ENCODE results near the gene FHIT. TPM values are rescaled to one million over a fixed set of nuclear protein-coding genes. Genes with fewer than 3 reads are reported as not detected.

The FHIT gene
- total and polyA plus RNA-seq, 4 donors = 2.1 to 14.7 (median 6.6) TPM

DNA sequence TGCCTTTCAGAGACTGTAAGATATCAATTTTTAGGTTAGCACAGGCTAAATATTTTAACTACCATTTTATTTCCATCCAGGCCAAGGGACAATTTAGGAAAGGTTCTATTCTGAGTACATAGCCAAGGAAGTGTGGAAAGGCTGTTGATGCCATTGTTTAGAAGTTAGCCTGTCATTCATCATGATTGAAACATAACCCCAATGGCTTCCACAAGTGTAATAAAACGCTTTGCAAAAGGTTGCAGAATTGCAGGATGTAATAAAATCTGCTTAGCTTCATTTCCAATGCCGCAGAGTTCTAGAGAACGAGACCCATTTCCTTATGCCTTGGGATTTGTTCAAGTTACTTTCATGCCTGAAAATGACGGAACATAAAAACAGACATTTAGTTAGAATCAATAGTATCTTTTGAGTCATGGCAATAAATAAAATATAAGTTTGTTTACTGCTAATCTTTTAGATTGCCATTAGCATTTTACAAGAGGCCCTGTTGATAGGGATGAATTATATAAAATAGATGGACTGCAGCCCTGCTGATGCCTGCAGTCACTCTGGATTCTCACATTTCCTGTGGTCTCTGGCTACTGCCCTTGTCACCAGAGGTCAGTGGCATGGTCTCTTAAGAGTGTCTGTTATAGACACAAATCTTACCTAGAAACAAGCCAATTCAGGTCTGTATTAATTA is 1523.2 kb downstream of the FHIT start:
- 82% methylated on average over 4 of the region's 4 CpGs for WGBS
- no peak overlapping the region for H3K9ac ChIP-seq (ENCODE audit: low read depth in 1 of 2, low read length in 2 of 2)
- no peaks in the 10 kb centered on the region for H3K9me3 ChIP-seq (ENCODE audit: control insufficient read depth in 4 of 4, low read length in 3 of 4)
- H3K36me3 ChIP-seq (ENCODE audit: control insufficient read depth in 4 of 4, insufficient read depth in 3 of 4, low read depth in 1 of 4, low read length in 3 of 4) = no peaks in the 10 kb centered on the region
- no peak overlapping the region for H3K4me3 ChIP-seq (ENCODE audit: low read depth in 1 of 3, low read length in 3 of 3)
- H3K27me3 ChIP-seq (ENCODE audit: control insufficient read depth in 4 of 4, insufficient read depth in 4 of 4, low read length in 3 of 4) = no peaks in the 10 kb centered on the region
- no peaks in the 10 kb centered on the region for H3K4me1 ChIP-seq (ENCODE audit: control insufficient read depth in 4 of 4, insufficient read depth in 4 of 4, low read length in 3 of 4)
- TF ChIP-seq, protein P1, sequence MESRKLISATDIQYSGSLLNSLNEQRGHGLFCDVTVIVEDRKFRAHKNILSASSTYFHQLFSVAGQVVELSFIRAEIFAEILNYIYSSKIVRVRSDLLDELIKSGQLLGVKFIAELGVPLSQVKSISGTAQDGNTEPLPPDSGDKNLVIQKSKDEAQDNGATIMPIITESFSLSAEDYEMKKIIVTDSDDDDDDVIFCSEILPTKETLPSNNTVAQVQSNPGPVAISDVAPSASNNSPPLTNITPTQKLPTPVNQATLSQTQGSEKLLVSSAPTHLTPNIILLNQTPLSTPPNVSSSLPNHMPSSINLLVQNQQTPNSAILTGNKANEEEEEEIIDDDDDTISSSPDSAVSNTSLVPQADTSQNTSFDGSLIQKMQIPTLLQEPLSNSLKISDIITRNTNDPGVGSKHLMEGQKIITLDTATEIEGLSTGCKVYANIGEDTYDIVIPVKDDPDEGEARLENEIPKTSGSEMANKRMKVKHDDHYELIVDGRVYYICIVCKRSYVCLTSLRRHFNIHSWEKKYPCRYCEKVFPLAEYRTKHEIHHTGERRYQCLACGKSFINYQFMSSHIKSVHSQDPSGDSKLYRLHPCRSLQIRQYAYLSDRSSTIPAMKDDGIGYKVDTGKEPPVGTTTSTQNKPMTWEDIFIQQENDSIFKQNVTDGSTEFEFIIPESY (IDR thresholded peaks at IDR 0.05) = no peak
- TF ChIP-seq EGR1 (IDR thresholded peaks at IDR 0.05; ENCODE audit: low read depth in 2 of 2) (no peak), RAD21 (IDR thresholded peaks at IDR 0.05) (no peak), GABPA (IDR thresholded peaks at IDR 0.05 in 1 of 2, conservative IDR thresholded peaks at IDR 0.05 in 1 of 2) (no peak), NR2F2 (IDR thresholded peaks at IDR 0.05) (no peak), JUND (IDR thresholded peaks at IDR 0.05) (no peak), SP1 (IDR thresholded peaks at IDR 0.05) (no peak), HNF4A (conservative IDR thresholded peaks at IDR 0.05) (no peak), FOXA1 (IDR thresholded peaks at IDR 0.05) (no peak), FOXA2 (IDR thresholded peaks at IDR 0.05) (no peak), HNF4G (IDR thresholded peaks at IDR 0.05) (no peak)
- TF ChIP-seq, protein P2, sequence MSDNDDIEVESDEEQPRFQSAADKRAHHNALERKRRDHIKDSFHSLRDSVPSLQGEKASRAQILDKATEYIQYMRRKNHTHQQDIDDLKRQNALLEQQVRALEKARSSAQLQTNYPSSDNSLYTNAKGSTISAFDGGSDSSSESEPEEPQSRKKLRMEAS (IDR thresholded peaks at IDR 0.05) = no peak
- TF ChIP-seq, protein P3, sequence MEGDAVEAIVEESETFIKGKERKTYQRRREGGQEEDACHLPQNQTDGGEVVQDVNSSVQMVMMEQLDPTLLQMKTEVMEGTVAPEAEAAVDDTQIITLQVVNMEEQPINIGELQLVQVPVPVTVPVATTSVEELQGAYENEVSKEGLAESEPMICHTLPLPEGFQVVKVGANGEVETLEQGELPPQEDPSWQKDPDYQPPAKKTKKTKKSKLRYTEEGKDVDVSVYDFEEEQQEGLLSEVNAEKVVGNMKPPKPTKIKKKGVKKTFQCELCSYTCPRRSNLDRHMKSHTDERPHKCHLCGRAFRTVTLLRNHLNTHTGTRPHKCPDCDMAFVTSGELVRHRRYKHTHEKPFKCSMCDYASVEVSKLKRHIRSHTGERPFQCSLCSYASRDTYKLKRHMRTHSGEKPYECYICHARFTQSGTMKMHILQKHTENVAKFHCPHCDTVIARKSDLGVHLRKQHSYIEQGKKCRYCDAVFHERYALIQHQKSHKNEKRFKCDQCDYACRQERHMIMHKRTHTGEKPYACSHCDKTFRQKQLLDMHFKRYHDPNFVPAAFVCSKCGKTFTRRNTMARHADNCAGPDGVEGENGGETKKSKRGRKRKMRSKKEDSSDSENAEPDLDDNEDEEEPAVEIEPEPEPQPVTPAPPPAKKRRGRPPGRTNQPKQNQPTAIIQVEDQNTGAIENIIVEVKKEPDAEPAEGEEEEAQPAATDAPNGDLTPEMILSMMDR (IDR thresholded peaks at IDR 0.05; ENCODE audit: low read depth, low read length, missing input control) = no peak
- TF ChIP-seq, protein P4, sequence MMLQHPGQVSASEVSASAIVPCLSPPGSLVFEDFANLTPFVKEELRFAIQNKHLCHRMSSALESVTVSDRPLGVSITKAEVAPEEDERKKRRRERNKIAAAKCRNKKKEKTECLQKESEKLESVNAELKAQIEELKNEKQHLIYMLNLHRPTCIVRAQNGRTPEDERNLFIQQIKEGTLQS (IDR thresholded peaks at IDR 0.05) = no peak
- H3K27ac ChIP-seq (ENCODE audit: low read depth in 1 of 2, low read length in 2 of 2) = no peak overlapping the region
- no peak for DNase-seq (ENCODE audit: low spot score)

DNA sequence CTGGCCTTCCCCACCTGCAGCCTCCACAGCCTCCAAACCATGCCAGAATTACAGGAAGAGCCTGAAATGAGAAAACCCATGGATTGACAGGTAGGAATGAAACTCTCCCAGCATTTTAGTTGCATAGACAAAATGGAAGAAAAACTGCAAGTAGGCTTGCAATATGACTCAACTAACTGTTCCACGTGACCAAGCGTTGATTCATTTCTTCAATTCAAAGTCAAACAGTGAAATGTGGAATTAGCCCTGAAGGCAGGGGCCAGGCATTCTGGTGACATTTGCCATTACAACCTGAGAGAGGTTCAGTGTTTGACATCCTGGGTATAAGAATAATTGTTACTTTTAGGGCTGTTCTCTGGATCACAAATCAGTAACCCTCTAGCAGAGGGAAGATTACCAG is 1525.0 kb downstream of the FHIT start:
- no peak for DNase-seq (ENCODE audit: low spot score)
- Histone ChIP-seq H3K27ac (ENCODE audit: low read depth in 1 of 2, low read length in 2 of 2) (no peak overlapping the region), H3K36me3 (ENCODE audit: control insufficient read depth in 4 of 4, insufficient read depth in 3 of 4, low read depth in 1 of 4, low read length in 3 of 4) (no peaks in the 10 kb centered on the region), H3K9ac (ENCODE audit: low read depth in 1 of 2, low read length in 2 of 2) (no peak overlapping the region), H3K27me3 (ENCODE audit: control insufficient read depth in 4 of 4, insufficient read depth in 4 of 4, low read length in 3 of 4) (no peaks in the 10 kb centered on the region), H3K9me3 (ENCODE audit: control insufficient read depth in 4 of 4, low read length in 3 of 4) (no peaks in the 10 kb centered on the region), H3K4me3 (ENCODE audit: low read depth in 1 of 3, low read length in 3 of 3) (no peak overlapping the region), H3K4me1 (ENCODE audit: control insufficient read depth in 4 of 4, insufficient read depth in 4 of 4, low read length in 3 of 4) (no peaks in the 10 kb centered on the region)
- TF ChIP-seq, protein P1 (IDR thresholded peaks at IDR 0.05) = no peak
- TF ChIP-seq RAD21 (IDR thresholded peaks at IDR 0.05) (no peak), FOXA2 (IDR thresholded peaks at IDR 0.05) (no peak), FOXA1 (IDR thresholded peaks at IDR 0.05) (no peak), TAF1 (conservative IDR thresholded peaks at IDR 0.05) (no peak), HNF4G (IDR thresholded peaks at IDR 0.05) (no peak), GABPA (IDR thresholded peaks at IDR 0.05 in 1 of 2, conservative IDR thresholded peaks at IDR 0.05 in 1 of 2) (no peak), JUND (IDR thresholded peaks at IDR 0.05) (no peak), EGR1 (IDR thresholded peaks at IDR 0.05; ENCODE audit: low read depth in 2 of 2) (no peak)
- TF ChIP-seq, protein P4 (IDR thresholded peaks at IDR 0.05) = no peak
- TF ChIP-seq, protein P3 (IDR thresholded peaks at IDR 0.05; ENCODE audit: low read depth, low read length, missing input control) = no peak
- TF ChIP-seq, protein P2 (IDR thresholded peaks at IDR 0.05) = no peak
- WGBS = 92% methylated on average over 2 of the region's 2 CpGs

Data from liver (tissue), 9 donors.